Hair follicle dermal papilla cell (primary cell): Measurements from ENCODE around the gene GCNA. TPM values are rescaled to one million over a fixed set of nuclear protein-coding genes. Genes with fewer than 3 reads are reported as not detected.

ENCODE experiments used
- total RNA-seq: library from RNA; depleted of rRNA; stranded (reverse); fragments of >200 nt; gene quantifications from 2 replicates; pipeline ENCODE4 v1.2.3, GENCODE V29; 2012

Gene GCNA, protein sequence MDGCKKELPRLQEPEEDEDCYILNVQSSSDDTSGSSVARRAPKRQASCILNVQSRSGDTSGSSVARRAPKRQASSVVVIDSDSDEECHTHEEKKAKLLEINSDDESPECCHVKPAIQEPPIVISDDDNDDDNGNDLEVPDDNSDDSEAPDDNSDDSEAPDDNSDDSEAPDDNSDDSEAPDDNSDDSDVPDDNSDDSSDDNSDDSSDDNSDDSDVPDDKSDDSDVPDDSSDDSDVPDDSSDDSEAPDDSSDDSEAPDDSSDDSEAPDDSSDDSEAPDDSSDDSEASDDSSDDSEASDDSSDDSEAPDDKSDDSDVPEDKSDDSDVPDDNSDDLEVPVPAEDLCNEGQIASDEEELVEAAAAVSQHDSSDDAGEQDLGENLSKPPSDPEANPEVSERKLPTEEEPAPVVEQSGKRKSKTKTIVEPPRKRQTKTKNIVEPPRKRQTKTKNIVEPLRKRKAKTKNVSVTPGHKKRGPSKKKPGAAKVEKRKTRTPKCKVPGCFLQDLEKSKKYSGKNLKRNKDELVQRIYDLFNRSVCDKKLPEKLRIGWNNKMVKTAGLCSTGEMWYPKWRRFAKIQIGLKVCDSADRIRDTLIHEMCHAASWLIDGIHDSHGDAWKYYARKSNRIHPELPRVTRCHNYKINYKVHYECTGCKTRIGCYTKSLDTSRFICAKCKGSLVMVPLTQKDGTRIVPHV
- total RNA-seq, result 1.7 and 2.4 TPM in 2 replicates

DNA sequence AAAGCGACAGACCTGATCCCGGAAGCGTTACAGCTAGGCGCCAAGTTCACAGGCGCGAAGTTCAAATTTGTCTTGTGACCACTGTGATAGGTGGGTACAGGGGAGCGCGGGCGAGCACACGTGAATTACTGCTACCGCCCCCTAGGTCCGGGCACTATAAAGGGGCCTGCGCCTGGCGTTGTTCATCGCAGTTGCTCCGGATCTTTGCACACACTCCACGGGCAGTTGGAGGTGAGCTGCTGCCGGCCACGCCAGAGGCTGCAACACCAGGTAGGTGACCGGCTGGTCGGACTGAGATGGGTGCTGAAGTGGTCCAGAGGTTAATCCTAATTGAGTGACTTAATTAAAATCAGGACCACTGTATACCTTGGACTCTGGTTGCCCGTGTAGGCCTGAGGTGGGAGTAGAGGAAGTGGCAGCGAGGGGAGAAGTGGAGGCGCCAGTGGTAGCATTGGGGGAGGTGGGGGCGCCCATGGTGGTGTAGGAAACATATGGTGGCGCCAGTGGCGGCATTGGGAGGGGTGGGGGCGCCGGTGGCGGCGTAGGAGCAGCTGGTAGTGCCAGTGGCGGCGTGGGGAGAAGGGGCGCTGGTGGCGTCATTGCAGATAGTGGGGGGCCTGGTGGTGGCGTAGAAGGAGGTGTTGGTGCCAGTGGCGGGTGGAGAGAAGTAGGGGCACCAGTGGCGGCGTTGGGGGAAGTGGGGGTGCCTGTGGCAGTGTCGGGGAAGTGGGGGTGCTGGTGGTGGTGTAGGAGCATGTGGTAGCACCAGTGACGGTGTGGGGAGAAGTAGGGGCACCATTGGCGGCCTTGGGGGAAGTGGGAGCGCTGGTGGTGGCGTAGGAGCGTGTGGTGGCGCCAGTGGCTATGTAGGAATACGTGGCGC lies at the start of gene GCNA:
Gene GCNA, plus strand, starts transcription at position 185 of the 883 bp plus-strand sequence. CDS start 2,385 bp downstream, outside the sequence.

DNA sequence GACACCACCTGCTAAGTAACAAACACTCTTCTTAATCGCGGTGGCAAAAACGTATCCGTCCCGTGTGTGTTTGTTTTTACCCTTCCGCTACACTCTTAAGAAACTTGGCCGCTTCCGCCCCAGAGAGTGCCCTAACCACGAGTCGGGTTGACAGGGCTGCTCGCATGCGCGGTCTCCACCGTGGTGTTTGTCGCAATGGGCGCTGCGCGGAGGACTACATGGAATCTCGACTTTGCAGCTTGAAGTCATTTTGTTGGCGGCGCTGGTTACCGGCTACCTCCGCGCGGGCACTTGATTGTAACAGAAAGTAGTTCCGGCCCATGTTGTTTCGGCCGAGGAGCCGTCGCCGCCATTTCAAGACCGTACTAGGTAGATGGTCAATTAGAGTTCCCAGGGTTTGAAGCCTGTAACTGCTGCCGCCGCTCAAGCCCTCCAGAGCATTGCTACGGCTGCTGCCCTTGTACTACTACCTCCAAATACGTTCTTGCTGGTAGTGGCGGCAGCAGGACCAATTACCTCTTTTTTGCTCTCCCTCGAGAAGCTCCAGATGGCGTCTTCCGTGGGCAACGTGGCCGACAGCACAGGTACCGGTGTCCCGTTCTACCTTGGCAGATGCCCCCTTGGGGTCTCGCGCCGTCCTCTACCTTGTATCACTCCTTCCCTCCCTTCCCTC lies 45.3 kb upstream of the GCNA start, which contains the start of gene OGT:
Gene OGT, plus strand, starts transcription at position 352 of the 673 bp plus-strand sequence. Its CDS starts 196 bp downstream, at position 548.

DNA sequence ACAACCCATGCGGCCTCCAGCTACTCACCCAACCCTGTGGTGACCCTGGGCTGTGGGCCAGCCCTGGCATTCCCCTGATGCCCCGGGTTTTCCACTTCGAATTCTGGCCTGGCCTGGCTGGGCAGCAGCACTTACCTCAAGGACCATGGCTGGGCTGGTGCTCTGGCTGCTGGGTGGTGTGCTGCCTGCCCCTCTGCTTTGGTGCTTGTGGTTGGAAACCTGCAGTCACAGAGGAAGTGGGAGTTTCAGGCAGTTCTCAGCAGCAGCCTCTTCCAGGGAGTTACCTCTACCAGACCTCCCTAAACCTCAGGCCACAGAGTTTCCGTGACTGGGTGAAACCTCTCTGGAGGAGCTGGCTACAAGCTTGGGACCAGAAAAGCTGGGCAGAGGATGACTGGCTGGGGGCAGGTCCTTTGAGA lies 40.1 kb downstream of the GCNA start, which contains the start of gene CXCR3:
Gene CXCR3, minus strand, starts transcription at position 209 of the 419 bp plus-strand sequence. Its CDS starts 62 bp downstream, at position 147.

Other genes starting within 250 kb of the GCNA start
- gene TAF1, start 212.1 kb upstream of the GCNA start, total RNA-seq, result 28.2 and 32.5 TPM in 2 replicates
- gene OGT, start 45.3 kb upstream of the GCNA start, total RNA-seq, result 152 and 229 TPM in 2 replicates
- gene CXCR3, start 40.1 kb downstream of the GCNA start, total RNA-seq, result not detected in 2 replicates
- not detected in 2 replicates for gene CXorf49, start 139.8 kb downstream of the GCNA start, total RNA-seq
- not detected in 2 replicates for gene CXorf49B, start 184.9 kb downstream of the GCNA start, total RNA-seq